WTC11 (cell line): Measurements from ENCODE around the gene NLRP1.

Source experiments
- ESRRA ChIP-seq: sonication (generic); formaldehyde crosslinking; IDR thresholded peaks from 2 replicates; pipeline ENCODE4 v1.8.1; 2022; ENCODE audit warnings: mild to moderate bottlenecking, missing genetic modification reagents, borderline replicate concordance
- FOXJ3 ChIP-seq: sonication (generic); formaldehyde crosslinking; IDR thresholded peaks from 2 replicates; pipeline ENCODE4 v1.9.0; 2021; ENCODE audit warnings: missing genetic modification reagents, mild to moderate bottlenecking, borderline replicate concordance
- MXD4 ChIP-seq: fragments of 250-450 bp; sonication (Bioruptor Pico); IDR thresholded peaks from 2 replicates; pipeline ENCODE4 v1.8.0; 2021; ENCODE audit warnings: mild to moderate bottlenecking, moderate library complexity, borderline replicate concordance
- NFATC4 ChIP-seq: fragments of 250-450 bp; sonication (Bioruptor Pico); IDR thresholded peaks from 2 replicates; pipeline ENCODE4 v1.9.0; 2021; ENCODE audit warnings: mild to moderate bottlenecking
- NR2C2 ChIP-seq: sonication (generic); formaldehyde crosslinking; IDR thresholded peaks from 2 replicates; pipeline ENCODE4 v1.8.0; 2022; ENCODE audit warnings: mild to moderate bottlenecking, missing genetic modification reagents
- TEAD4 ChIP-seq: sonication (generic); formaldehyde crosslinking; IDR thresholded peaks from 2 replicates; pipeline ENCODE4 v1.8.0; 2022; ENCODE audit warnings: mild to moderate bottlenecking, missing genetic modification reagents
- TF ChIP-seq, protein P1 (sequence below): sonication (generic); formaldehyde crosslinking; IDR thresholded peaks from 2 replicates; pipeline ENCODE4 v1.8.0; 2022; ENCODE audit warnings: mild to moderate bottlenecking, missing genetic modification reagents
- TF ChIP-seq, protein P2 (sequence below): fragments of 200-600 bp; IDR thresholded peaks from 2 replicates; pipeline ENCODE4 v1.8.0; 2022; ENCODE audit warnings: antibody characterized with exemption
- TF ChIP-seq, protein P3 (sequence below): sonication (generic); formaldehyde crosslinking; IDR thresholded peaks from 2 replicates; pipeline ENCODE4 v1.8.0; 2022; ENCODE audit warnings: mild to moderate bottlenecking, missing genetic modification reagents
- TF ChIP-seq, protein P4 (sequence below): sonication (generic); formaldehyde crosslinking; IDR thresholded peaks from 2 replicates; pipeline ENCODE4 v1.8.1; 2022; ENCODE audit warnings: mild to moderate bottlenecking, missing genetic modification reagents, moderate library complexity, borderline replicate concordance

DNA sequence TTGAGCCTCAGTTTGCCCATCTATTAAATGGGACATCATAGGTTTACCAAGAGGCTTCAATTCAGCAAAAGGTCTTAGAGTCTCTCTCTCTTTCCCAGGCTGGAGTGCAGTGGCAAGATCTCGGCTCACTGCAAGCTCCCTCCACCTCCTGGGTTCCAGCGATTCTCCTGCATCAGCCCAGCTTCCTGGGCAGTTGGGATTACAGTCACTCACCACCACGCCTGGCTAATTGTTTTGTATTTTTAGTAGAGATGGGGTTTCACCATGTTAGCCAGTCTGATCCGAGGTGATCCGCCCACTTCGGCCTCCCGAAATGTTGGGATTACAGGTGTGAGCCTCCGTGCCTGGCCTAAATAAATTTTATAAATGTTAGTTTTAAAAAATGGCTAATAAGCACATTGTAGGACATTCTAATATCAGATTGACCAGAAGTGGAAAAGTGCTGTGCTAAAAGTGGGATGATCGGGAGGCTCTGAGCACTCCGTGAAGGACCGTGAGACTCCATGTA, 1.0 kb upstream of the NLRP1 start:
- TF ChIP-seq, protein P1, sequence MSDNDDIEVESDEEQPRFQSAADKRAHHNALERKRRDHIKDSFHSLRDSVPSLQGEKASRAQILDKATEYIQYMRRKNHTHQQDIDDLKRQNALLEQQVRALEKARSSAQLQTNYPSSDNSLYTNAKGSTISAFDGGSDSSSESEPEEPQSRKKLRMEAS (CRISPR knock-in tag), result no peak
- TF ChIP-seq MXD4 (no peak), NR2C2 (CRISPR knock-in tag) (no peak), TEAD4 (CRISPR knock-in tag) (no peak), FOXJ3 (CRISPR knock-in tag) (no peak), ESRRA (CRISPR knock-in tag) (no peak), NFATC4 (CRISPR knock-in tag) (no peak)
- TF ChIP-seq, protein P2, sequence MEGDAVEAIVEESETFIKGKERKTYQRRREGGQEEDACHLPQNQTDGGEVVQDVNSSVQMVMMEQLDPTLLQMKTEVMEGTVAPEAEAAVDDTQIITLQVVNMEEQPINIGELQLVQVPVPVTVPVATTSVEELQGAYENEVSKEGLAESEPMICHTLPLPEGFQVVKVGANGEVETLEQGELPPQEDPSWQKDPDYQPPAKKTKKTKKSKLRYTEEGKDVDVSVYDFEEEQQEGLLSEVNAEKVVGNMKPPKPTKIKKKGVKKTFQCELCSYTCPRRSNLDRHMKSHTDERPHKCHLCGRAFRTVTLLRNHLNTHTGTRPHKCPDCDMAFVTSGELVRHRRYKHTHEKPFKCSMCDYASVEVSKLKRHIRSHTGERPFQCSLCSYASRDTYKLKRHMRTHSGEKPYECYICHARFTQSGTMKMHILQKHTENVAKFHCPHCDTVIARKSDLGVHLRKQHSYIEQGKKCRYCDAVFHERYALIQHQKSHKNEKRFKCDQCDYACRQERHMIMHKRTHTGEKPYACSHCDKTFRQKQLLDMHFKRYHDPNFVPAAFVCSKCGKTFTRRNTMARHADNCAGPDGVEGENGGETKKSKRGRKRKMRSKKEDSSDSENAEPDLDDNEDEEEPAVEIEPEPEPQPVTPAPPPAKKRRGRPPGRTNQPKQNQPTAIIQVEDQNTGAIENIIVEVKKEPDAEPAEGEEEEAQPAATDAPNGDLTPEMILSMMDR, result no peak
- TF ChIP-seq, protein P3, sequence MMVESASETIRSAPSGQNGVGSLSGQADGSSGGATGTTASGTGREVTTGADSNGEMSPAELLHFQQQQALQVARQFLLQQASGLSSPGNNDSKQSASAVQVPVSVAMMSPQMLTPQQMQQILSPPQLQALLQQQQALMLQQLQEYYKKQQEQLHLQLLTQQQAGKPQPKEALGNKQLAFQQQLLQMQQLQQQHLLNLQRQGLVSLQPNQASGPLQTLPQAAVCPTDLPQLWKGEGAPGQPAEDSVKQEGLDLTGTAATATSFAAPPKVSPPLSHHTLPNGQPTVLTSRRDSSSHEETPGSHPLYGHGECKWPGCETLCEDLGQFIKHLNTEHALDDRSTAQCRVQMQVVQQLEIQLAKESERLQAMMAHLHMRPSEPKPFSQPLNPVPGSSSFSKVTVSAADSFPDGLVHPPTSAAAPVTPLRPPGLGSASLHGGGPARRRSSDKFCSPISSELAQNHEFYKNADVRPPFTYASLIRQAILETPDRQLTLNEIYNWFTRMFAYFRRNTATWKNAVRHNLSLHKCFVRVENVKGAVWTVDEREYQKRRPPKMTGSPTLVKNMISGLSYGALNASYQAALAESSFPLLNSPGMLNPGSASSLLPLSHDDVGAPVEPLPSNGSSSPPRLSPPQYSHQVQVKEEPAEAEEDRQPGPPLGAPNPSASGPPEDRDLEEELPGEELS, result no peak
- TF ChIP-seq, protein P4, sequence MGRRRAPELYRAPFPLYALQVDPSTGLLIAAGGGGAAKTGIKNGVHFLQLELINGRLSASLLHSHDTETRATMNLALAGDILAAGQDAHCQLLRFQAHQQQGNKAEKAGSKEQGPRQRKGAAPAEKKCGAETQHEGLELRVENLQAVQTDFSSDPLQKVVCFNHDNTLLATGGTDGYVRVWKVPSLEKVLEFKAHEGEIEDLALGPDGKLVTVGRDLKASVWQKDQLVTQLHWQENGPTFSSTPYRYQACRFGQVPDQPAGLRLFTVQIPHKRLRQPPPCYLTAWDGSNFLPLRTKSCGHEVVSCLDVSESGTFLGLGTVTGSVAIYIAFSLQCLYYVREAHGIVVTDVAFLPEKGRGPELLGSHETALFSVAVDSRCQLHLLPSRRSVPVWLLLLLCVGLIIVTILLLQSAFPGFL (CRISPR knock-in tag), result no peak
